ENCODE data around the gene CCN5.

CCN5 gene

DNA sequence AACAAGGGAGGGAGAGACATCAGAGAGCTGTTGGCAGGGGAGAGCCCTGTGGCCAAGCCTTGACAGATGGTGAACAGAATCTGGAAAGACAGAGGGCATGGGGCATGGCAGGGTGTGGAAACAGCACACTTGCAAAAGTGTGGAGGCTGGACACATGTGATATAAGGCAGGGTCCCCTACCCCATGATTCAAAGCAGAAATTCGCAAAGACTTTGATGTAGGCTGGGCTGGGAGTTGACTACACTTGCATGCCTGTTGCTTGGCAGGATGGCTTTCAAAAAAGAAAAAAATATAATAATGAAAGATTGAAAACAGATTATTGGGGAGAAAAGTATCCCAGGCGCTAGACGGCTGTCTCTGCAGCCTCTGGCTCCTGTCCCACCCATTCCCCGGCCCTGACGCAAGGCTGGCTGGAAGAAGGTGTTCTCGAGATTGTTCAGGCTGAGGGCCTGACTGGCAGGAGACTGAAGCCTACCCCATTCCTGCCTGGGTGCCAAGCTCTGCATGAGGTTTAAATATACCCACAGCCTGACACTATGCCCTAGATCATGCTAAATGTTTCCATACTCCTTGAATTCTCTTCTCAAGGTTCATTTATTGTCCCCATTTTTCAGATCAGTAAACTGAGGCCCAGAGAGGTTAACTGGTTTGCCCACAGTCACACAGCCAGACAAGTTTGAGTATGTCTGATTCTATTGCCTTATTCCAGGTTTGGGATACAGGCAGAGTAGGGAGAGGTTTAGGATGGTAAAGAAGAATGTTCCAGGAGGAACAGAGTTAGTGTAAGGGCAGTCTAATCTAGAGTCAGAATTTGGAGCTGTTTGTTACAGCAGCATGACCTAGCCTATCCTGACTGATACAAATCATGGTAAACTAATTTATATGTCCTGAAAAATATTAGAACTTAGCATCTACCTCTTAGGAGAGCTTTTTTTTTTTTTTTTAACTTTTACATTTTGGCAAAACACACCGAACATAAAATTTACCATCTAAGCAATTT is 23.4 kb upstream of the CCN5 start:
- Histone ChIP-seq H4K20me1 (ENCODE audit: low read depth, low read length) (no peaks in the 10 kb centered on the region), H3K36me3 (ENCODE audit: low read length) (no peaks in the 10 kb centered on the region), H3K27ac (ENCODE audit: low read depth, low read length) (no peak overlapping the region), H3K4me3 (ENCODE audit: insufficient read depth, low read length, poor library complexity, severe bottlenecking) (no peak overlapping the region), H3K27me3 (ENCODE audit: low read length) (no peaks in the 10 kb centered on the region), H3K79me2 (ENCODE audit: insufficient read depth, low read length) (no peaks in the 10 kb centered on the region), H3K9me3 (ENCODE audit: insufficient read depth, low read length) (no peaks in the 10 kb centered on the region), H2AFZ (ENCODE audit: low read depth, low read length, severe bottlenecking) (no peak overlapping the region), H3K9ac (ENCODE audit: low read length) (no peak overlapping the region), H3F3A (ENCODE audit: insufficient read depth) (no peaks in the 10 kb centered on the region), H3K4me2 (ENCODE audit: low read depth, low read length, poor library complexity, severe bottlenecking) (no peak overlapping the region), H3K9me2 (replicated peaks; ENCODE audit: insufficient read depth, low read length) (no peaks in the 10 kb centered on the region)
- TF ChIP-seq, protein P1, sequence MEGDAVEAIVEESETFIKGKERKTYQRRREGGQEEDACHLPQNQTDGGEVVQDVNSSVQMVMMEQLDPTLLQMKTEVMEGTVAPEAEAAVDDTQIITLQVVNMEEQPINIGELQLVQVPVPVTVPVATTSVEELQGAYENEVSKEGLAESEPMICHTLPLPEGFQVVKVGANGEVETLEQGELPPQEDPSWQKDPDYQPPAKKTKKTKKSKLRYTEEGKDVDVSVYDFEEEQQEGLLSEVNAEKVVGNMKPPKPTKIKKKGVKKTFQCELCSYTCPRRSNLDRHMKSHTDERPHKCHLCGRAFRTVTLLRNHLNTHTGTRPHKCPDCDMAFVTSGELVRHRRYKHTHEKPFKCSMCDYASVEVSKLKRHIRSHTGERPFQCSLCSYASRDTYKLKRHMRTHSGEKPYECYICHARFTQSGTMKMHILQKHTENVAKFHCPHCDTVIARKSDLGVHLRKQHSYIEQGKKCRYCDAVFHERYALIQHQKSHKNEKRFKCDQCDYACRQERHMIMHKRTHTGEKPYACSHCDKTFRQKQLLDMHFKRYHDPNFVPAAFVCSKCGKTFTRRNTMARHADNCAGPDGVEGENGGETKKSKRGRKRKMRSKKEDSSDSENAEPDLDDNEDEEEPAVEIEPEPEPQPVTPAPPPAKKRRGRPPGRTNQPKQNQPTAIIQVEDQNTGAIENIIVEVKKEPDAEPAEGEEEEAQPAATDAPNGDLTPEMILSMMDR (IDR thresholded peaks at IDR 0.05; ENCODE audit: insufficient read depth, low read length, poor library complexity, severe bottlenecking) = no peak
- TF ChIP-seq EZH2phosphoT487 (conservative IDR thresholded peaks at IDR 0.05; ENCODE audit: low read length) = no peak

GRCh38 chr20:44692932-44693480 is 22.2 kb upstream of the CCN5 start:
- Histone ChIP-seq H3K4me3 (ENCODE audit: insufficient read depth, low read length, poor library complexity, severe bottlenecking) (no peak overlapping the region), H2AFZ (ENCODE audit: low read depth, low read length, severe bottlenecking) (no peak overlapping the region), H3K4me2 (ENCODE audit: low read depth, low read length, poor library complexity, severe bottlenecking) (no peak overlapping the region), H4K20me1 (ENCODE audit: low read depth, low read length) (no peaks in the 10 kb centered on the region), H3K9me3 (ENCODE audit: insufficient read depth, low read length) (no peaks in the 10 kb centered on the region), H3F3A (ENCODE audit: insufficient read depth) (no peaks in the 10 kb centered on the region), H3K27ac (ENCODE audit: low read depth, low read length) (no peak overlapping the region), H3K9me2 (replicated peaks; ENCODE audit: insufficient read depth, low read length) (no peaks in the 10 kb centered on the region), H3K27me3 (ENCODE audit: low read length) (no peaks in the 10 kb centered on the region), H3K36me3 (ENCODE audit: low read length) (no peaks in the 10 kb centered on the region), H3K79me2 (ENCODE audit: insufficient read depth, low read length) (no peaks in the 10 kb centered on the region), H3K9ac (ENCODE audit: low read length) (no peak overlapping the region)
- TF ChIP-seq EZH2phosphoT487 (conservative IDR thresholded peaks at IDR 0.05; ENCODE audit: low read length) = no peak
- TF ChIP-seq, protein P1 (IDR thresholded peaks at IDR 0.05; ENCODE audit: insufficient read depth, low read length, poor library complexity, severe bottlenecking) = no peak

DNA sequence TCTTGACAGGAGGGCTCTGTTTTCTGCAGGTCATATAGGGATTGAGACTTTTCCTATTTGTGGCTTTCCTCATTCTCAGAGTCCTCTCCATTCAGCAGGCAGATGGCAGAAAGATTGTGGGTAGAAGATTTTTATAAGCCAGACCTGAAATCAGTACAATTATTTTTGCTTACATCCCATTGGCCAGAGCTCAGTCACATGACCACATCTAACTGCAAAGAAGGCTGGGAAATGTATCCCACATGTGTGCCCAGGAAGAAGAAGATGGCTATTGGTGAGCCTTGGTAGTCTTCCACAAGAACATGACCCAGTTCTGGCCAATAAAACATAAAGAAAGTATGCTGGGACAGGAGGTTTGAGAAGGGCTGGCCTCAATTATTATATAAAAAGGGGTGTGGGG is 21.5 kb upstream of the CCN5 start:
- H3K9ac ChIP-seq (ENCODE audit: low read length) = no peak overlapping the region

More for the DNA sequence above, 21.5 kb upstream of the CCN5 start:
- Histone ChIP-seq H2AFZ (ENCODE audit: low read depth, low read length, severe bottlenecking) (no peak overlapping the region), H3F3A (ENCODE audit: insufficient read depth) (no peaks in the 10 kb centered on the region), H3K79me2 (ENCODE audit: insufficient read depth, low read length) (no peaks in the 10 kb centered on the region), H3K4me2 (ENCODE audit: low read depth, low read length, poor library complexity, severe bottlenecking) (no peak overlapping the region), H3K27me3 (ENCODE audit: low read length) (no peaks in the 10 kb centered on the region), H4K20me1 (ENCODE audit: low read depth, low read length) (no peaks in the 10 kb centered on the region), H3K9me3 (ENCODE audit: insufficient read depth, low read length) (no peaks in the 10 kb centered on the region), H3K4me3 (ENCODE audit: insufficient read depth, low read length, poor library complexity, severe bottlenecking) (no peak overlapping the region), H3K27ac (ENCODE audit: low read depth, low read length) (no peak overlapping the region), H3K9me2 (replicated peaks; ENCODE audit: insufficient read depth, low read length) (no peaks in the 10 kb centered on the region), H3K36me3 (ENCODE audit: low read length) (no peaks in the 10 kb centered on the region)
- TF ChIP-seq, protein P1 (IDR thresholded peaks at IDR 0.05; ENCODE audit: insufficient read depth, low read length, poor library complexity, severe bottlenecking) = no peak
